Kidney capillary endothelial cell (primary cell): ENCODE data around the gene TBC1D2B.

Experiments
- DNase-seq: peaks from one replicate; pipeline ENCODE4 v3.0.0-alpha.2; 2018; ENCODE audit warnings: low spot score

TBC1D2B gene

GRCh38 chr15:78077053-78077870 is at the start of gene TBC1D2B:
TBC1D2B (minus strand) TSS chr15:78077711; CDS start chr15:78077652, 59 bp downstream.
- no peak for DNase-seq

GRCh38 chr15:78125267-78125666 is 47.8 kb upstream of the TBC1D2B start:
- no peak for DNase-seq

GRCh38 chr15:78120523-78120922 is 43.0 kb upstream of the TBC1D2B start:
- no peak for DNase-seq

- DNase-seq: no peak
These were observed 35.0 kb upstream of the TBC1D2B start for GRCh38 chr15:78112551-78112950.

GRCh38 chr15:78111788-78112187 is 34.3 kb upstream of the TBC1D2B start:
- no peak for DNase-seq

- DNase-seq: no peak
These were observed 33.5 kb upstream of the TBC1D2B start for GRCh38 chr15:78110916-78111475.

- no peak for DNase-seq
These were observed 32.6 kb upstream of the TBC1D2B start for GRCh38 chr15:78110096-78110495.

- DNase-seq: no peak
These were observed 31.6 kb upstream of the TBC1D2B start for GRCh38 chr15:78109156-78109555.

GRCh38 chr15:78108300-78109084 is 31.0 kb upstream of the TBC1D2B start:
- peak; percentile 84 for DNase-seq

- no peak for DNase-seq
These were observed 30.0 kb upstream of the TBC1D2B start for GRCh38 chr15:78107471-78107870.

- peak; percentile 40 for DNase-seq
These were observed 28.1 kb upstream of the TBC1D2B start for GRCh38 chr15:78105476-78106241.

- no peak for DNase-seq
These were observed 27.3 kb upstream of the TBC1D2B start for GRCh38 chr15:78104566-78105475.

GRCh38 chr15:78104119-78104479 is 26.6 kb upstream of the TBC1D2B start:
- no peak for DNase-seq

GRCh38 chr15:78103406-78104118 is 26.1 kb upstream of the TBC1D2B start:
- peak; percentile 42 for DNase-seq

GRCh38 chr15:78102741-78103140 is 25.2 kb upstream of the TBC1D2B start:
- DNase-seq: no peak

- no peak for DNase-seq
These were observed 24.7 kb upstream of the TBC1D2B start for GRCh38 chr15:78102211-78102610.

GRCh38 chr15:78101423-78102105 is 24.1 kb upstream of the TBC1D2B start:
- no peak for DNase-seq

GRCh38 chr15:78100886-78101285 is 23.4 kb upstream of the TBC1D2B start:
- DNase-seq: no peak

- DNase-seq: no peak
These were observed 20.7 kb upstream of the TBC1D2B start for GRCh38 chr15:78098131-78098755.
